SK-MEL-5 (cell line): ENCODE measurements around the gene RPRD1B. TPM values are rescaled to one million over a fixed set of nuclear protein-coding genes. Genes with fewer than 3 reads are reported as not detected.

Source experiments
- DNase-seq: peaks from one replicate; pipeline ENCODE4 v3.0.0-alpha.2; 2016; ENCODE audit warnings: low read depth, low spot score
- in situ Hi-C: cut with HindIII; loops from 2 replicates; pipeline ENCODE4 v1.10.0; 2016; ENCODE audit warnings: low sequenced_read_pairs, high pct_unique_total_duplicates, low pct_unique_long_range_greater_than_20kb
- polyA plus RNA-seq, 2 experiments: library from polyadenylated mRNA; depleted of rRNA; stranded (reverse); fragments of >200 nt; gene quantifications; 2 replicates each; pipeline ENCODE4 v1.2.3, GENCODE V29; 2015
- total RNA-seq: library from RNA; depleted of rRNA; stranded (reverse); fragments of >200 nt; shearing (Covaris generic); gene quantifications from 2 replicates; pipeline ENCODE4 v1.2.3, GENCODE V29; 2014; rRNA removed

RPRD1B gene, protein sequence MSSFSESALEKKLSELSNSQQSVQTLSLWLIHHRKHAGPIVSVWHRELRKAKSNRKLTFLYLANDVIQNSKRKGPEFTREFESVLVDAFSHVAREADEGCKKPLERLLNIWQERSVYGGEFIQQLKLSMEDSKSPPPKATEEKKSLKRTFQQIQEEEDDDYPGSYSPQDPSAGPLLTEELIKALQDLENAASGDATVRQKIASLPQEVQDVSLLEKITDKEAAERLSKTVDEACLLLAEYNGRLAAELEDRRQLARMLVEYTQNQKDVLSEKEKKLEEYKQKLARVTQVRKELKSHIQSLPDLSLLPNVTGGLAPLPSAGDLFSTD
- 21.1 and 23.5 TPM in 2 replicates for total RNA-seq
- polyA plus RNA-seq (2015; cell fraction: cytosol; rRNA removed) = 32.2 and 37.1 TPM in 2 replicates
- polyA plus RNA-seq (2015; cell fraction: nucleus; rRNA removed) = 40.4 and 59.6 TPM in 2 replicates

DNA sequence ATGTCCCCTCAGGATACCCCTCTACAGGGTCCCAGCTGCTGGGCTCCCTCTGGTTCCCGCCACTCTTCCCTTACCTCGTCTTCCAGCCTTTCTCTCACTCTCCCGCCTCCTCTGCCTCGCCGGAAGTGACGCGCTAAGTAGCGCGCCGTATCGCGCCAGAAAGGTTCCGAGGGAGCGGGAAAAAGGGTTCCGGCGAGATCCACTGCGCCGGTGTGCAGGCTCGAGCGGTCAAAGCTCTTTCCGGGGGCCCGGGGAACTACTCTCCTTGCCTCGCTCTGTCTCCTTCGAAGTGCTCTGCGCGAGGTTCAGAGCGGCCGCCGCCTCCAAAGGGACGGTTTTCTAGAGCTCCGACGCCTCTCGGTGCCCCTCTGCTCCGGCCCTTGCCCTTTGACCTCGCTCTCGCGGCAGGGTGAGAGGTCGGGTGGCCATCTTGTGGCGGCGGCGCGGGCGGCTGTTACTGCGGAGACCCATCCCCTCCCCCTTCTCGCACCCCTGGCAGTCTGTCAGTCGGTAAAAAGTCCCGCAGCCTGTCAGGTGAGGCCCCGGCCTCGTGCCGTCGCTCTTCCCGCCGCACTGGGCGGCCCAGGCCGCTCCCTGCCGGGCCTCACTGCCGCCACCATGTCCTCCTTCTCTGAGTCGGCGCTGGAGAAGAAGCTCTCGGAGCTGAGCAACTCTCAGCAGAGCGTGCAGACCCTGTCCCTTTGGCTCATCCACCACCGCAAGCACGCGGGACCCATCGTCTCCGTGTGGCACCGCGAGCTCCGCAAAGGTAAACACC, at the start of gene RPRD1B, which contains the start of gene TTI1:
Gene RPRD1B, plus strand, starts transcription at position 417 of the 778 bp plus-strand sequence. Its CDS starts 202 bp downstream, at position 619.
Gene TTI1, minus strand, starts transcription at position 127 of the 778 bp plus-strand sequence. CDS start 19,640 bp downstream, outside the sequence.
- in situ Hi-C loops = no loop called here
- DNase-seq = peak; percentile 91

DNA sequence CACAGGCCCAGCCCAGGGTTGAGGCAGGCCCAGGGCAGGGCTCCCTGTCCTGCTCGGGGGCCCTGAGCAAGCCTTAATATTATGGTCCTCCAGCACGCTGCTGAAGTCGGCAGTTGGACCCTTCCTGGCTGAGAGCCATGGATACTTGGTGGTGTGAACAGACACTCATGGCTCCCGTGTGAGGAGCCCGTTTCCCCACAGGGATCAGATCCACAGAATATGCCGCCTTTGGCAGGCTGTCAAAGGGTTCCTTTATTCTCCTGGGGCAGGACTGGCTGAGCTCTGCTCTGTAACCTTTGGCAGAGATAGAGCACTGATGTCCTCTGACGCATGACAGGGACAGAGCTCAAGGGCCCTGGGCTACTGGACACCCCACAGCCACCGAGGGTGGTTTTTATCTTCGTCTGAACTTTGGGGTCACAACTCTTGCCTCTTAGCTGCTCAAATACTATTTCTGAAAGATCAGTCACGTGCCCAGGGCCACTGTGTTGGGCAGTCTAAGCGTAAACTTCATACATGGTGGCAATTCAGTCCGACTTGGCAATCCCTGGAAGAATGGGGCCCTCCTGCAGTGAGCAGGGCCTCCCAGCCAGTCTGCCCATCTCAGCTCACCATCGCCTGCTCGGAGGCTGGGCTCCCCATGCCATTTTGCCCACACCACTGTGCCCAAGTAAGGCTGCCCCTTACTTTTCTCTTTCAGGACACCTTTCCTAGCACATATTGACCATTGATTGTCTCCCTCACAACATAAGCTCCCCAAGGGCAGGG, 49.3 kb upstream of the RPRD1B start:
- in situ Hi-C loops = no loop called here
- peak; percentile 67 for DNase-seq

DNA sequence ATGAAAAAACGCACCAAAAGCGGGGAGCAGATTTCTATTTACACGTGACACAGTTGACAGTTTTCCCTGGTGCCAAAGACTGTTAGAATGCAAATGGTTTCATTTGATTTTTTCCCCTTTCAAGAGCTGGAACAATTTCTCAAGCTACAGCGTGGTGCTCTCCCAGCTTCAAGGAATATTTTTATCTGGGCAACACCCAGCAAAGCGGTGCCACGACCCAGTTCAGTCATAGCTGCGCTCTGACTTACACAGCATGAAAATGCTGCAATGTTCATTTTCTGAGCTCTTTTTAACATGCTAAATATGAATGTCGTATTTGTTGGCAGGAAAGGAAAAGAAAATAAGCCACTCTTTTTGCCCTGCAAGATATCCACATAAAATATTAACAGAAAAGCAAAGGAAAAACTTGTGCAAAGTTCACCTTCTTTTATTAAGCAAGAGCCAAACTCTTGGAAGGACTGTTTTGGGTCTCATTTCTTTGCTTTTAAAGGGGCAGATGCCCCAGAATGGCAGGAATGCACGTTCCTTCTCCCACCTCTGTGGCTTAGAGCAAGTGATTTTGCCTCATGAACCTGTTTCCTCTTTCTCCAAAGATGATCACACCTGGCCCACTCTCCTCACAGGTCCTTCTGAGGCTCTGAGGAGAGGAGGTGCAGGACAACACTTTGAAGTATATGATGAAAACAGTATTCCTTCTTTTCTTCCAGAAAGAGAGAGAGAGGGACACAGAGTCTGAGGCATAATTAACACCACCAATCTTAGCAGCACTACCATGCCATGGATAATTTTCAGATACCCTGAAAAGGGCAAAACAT, 47.3 kb upstream of the RPRD1B start:
- no peak for DNase-seq
- in situ Hi-C loops = no loop called here

DNA sequence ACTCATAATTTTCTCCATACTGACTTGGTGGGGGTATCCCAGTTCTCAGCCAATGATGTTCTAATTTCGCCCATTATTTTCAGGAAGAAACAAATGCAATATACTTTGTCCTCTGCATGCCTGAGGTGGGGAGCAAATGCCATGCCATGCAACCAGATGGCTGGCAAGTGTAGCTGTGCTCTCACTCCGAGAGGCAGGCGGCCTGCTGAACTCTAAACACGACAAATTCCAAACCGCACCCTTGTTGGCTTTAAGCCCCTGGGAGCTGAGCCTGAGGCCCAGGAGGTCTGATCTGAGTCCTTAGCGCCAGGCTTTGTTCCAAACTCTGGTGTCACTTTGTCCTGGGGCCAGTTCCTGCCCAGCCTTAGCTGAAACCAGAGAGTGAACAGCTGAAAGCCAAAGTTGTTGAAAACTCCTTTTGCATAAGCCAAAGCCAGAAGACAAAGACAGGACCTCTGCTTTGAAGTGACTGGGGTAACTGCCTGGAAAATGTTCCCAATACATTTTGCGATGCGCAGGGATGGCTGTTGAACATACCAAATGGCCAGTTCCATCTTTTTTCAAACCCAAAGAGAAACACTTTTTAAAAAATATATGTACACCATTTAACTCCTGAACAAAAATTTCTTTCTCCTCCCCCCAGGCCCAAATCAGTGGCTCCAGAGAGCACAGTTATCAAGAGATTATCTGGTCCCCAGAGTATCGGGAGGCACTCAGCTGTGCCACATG, 46.5 kb upstream of the RPRD1B start:
- in situ Hi-C loops = no loop called here
- no peak for DNase-seq

DNA sequence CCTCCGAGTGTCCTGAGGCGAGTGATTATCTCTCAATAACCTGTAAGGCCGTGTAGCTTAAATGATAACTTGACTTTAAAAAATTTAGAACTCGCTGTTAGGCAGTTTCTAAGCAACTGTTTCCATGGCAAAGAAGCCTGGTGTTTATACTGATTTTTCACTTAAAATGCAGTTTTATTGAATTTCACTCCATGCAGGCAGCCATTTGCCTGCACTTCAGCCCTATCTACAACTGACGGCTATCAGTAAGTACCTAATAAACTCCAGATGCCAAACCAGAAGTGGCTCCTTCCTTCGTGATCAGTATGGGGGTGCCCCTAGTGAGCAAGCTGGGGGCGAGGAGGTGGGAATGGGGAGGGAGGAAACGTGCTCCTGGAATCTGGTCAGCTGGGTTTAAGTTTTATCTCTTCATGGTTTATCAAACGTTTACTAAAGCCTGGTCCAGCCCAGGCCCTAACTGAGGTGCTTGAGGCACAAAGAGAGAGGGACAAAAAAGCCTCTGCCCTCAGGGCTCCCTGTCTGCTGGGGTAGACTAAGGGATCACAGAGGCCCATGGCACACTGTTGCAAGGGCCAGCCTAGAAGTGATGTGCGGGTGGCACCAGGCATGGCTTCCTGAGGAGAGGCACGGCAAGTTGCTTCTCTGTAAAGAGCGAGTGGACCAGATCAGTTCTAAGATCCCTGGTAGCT, 45.8 kb upstream of the RPRD1B start:
- no peak for DNase-seq
- in situ Hi-C loops = no loop called here

DNA sequence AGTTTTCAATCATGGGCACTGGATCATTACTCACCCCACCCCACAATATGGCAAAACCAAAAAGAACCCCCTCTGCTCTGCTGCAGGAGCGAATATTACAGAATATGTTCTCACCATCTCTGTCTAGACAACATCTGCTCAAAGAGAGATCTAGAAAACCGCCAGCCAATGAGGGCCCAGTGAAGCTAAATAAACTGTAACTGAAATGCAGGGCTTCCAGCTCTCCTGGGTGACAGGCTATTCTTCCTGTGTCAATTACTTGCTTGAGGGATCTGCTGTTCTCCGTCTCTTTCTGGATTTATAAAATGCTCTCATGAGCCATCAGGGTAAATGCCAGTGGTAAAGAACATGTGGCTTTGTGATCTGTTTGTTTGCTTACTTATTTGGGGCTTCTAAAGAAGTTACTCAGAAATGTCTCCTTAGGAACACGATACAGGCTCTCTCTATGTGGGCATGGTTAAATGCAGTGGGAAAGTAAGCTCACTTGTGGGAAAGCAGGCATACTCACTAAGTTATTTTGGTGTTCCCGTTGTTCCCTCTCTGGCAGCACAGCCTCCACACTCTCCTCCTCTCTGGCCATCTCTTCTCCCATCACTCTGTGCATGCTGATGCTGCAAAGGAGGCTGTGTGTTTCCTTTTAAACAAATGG, 45.1 kb upstream of the RPRD1B start:
- DNase-seq = no peak
- in situ Hi-C loops = no loop called here

DNA sequence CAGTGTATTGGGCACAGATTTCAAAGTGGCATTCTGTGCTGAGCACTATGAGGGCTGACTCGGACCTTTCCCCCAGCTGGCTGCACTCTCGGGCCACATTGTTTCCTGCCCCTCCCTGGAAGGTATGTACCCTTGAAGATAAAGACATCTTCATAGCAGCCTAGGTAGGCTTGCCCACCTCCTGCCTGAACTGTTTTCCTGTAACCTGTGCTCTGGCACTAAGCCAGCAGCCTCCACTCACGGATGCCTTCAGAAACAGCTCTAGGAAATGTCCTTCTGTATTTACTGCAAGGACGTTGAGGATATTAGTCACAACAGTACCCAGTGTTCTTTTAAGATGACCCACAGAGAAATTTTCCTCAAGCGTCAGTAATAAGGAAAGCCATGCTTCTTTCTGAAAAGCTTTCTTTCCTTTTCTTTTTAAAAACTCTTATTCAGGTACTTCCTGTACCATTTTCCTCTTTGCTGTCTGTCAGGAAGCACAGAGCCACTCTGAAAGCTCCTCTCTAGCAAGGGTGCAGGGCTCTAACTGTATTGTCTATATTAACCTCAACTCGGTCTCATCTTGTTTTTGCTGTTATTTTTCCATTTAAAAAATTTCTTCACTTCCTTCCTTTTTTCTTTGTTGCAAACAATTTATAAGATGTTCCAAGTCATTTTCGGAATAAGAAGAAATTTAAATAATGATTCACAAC, 43.8 kb upstream of the RPRD1B start:
- in situ Hi-C loops = no loop called here
- no peak for DNase-seq

DNA sequence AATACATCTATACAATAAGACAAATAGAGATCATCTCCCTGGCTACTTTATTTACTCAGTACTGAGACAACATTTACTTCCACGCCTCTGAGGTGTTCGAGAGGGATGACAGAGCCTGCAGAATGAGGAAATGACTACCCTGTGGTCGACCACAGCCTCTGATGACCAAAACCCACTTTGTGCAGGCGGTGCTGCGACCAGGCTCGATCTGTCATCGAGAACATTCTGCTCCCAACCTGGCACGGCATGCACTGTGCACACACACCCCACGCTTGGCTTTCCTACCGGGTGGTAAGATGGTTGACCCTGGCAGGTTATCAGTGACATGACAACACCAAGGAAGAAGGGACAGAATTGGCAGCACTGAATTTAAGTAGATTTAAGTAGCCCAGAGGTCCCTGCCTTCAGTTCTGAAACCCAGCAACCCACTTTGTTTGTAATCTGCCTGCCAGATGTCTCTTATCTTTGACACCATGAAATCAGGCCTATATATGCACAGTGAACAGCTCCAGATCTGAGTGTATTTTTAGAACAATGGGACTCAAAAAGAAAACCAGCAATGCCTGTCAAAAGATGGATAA, 42.9 kb upstream of the RPRD1B start:
- in situ Hi-C loops = no loop called here
- no peak for DNase-seq

DNA sequence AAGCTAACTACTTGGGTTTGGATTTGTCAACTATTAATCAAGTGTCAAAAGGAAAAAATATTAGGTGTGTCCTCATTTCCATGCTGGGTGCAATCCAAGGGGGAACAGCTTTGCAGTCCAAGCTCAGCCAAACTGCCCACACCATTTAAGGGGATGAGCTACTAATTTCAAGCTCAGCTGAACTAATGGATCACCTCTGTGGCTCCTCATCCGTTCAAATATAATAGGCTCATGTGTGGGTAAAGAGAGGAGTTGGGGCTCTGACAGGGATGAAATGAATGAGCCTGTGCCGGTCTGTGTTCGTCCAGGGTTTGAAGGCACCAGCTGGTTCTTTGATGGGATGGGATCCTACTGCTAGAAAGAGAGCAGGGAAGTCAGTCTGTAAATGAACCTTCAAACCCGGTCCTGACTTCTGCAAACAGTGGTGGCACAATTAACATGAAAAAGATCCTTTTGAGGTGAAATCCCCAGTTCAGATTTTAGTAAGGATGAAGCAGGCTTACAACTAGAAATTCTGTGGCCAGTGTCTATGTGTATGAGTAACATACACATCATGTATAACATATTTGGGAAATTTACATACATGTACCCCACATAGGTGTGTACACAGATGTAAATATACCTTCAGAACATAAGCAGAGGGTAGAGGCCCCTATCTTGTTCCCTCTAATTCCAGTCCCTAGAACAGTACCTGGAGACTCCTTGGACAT, 42.2 kb upstream of the RPRD1B start:
- in situ Hi-C loops = no loop called here
- no peak for DNase-seq

DNA sequence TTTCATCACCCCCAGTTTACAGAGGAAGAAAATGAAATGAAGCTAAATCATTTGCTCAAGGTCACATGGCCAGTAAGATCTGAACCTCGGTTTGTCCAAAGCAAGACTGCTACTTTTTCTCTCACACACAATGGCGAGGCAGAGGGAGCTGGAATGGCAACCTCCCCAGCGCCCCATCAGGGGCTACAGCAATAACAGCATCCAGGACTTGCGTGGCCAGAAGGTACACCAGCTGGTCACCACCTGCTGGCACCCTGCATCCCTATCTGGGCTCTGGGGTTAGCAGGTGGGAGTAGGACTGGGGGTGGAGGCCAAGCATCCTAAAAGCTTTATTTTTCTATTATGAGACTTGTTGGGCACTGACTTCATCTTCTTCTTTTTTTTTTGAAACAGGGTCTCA, 41.6 kb upstream of the RPRD1B start:
- in situ Hi-C loops = no loop called here
- DNase-seq = no peak

DNA sequence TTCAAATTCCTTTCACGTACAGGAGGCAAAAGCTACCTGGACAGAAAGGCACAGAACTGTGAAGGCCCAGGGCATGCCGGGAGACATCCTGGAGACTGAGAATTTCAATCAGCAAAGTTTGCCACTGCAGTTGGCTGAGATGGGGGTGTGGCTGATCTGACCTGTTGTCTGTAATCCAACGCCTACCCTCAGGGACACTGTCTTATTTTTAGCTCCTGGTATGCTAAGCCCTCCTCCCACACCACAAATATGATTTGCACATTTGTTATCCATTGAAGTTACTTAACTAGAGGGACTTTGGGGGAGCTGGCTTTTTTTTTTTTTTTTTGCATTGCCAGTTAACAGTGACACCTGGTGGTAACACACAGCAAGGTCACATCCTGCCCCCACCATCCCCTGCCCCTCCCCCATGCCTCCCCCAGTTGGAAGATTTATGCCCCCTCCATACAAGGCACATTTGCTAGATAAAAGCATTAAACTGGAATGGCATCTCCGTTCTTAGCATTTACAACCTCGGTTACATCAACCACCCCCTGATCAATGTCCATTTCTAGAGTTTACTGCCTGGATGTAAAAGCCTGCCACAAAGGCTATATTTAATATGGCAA, 40.6 kb upstream of the RPRD1B start:
- DNase-seq = peak; percentile 47
- in situ Hi-C loops = no loop called here

DNA sequence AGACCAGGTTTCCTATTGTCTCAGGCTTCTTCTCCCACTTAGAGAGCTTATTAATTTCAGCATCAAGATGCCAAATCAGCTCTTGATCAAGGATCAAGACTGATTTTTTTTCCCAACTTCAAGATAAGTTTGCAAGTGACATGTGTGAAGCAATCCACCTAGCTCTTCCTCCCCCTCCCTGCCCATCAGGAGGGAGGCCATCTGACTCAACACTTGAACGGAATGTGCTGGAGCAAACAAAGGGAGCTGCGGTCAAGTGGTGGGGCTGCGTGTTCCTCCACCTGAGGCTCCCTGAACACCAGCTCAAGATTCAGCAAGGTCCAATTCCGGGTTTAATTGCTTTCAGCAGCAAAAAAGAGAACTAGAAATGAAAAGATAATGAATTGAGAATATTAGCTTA, 39.0 kb upstream of the RPRD1B start:
- in situ Hi-C loops = no loop called here
- no peak for DNase-seq

DNA sequence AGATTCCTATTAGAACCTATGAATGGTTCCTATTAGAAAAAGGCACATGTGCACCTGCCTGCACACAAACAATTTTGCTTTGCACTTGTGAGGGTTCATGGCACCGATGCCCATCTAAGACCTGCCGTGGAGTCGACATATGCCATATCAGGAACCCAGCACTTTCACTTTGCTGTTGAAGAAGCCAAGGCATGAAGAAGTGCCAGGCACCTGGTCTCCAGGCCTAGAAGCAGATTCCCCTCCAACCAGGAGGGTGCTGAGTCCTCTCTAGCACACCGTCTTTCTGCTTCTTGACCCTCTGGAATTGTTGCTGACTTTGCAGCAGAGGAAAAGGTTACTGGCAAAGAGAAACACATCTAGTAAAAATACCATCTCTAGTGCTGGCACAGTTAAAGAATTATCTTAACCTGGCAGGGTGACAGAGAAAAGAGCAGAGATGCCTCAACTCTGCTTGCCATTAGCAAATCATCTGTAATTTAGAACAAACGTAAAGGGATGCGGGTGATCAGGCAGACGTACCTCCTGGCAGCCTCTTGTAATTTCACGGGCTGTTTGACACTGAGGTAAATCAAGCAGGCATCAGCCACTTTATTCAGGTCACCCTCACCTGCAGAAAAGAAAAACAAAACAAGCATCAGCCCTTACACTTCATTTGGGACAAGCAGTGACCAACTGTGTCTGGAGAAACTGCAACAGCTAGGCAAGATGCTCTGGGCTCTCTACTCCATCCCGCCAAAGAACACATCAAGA, 37.5 kb upstream of the RPRD1B start:
- in situ Hi-C loops = no loop called here
- DNase-seq = no peak
